NCI-H748 (cell line): ENCODE measurements around the gene VSTM2L.

Experiments
- DNase-seq: peaks from one replicate; lab custom pipeline; 2025; ENCODE audit not compliant: unreplicated experiment; lab: John Stamatoyannopoulos, UW

VSTM2L gene

DNA sequence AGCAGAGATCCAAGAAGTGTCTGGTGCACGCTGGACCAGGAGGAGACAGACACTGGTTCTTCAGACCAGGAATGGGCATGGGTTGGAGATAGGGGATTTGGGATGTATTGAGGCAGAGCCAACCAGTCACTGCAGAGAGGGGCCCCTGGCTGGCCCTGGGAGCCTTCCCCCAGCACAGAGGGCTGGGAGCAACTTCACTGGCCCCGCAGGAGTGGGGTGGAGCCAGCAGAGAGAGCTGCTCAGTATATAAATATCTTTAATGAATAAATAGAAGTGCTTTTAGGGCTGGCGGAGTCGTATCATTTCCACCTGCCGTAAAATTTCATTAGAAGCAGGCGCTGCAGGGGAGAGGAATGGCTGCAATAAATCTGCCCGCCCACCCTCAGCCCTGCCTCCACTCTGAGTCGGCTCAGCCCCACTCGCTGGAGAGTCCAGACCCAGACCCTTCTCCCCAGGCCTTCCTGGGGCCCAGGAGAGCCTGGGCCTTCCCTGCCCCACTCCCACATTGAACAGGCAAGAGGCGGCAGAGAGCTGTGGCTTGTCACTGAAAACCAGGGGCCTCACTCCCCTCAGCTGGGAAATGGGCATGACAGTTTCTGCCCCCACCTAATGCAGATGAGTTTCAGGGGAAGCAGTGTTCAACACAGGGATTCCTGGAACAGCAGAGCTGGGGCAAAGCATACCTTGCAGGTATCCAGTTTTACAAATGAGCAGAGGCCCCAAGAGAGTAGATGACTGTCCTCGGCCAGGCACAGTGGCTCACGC, 23.9 kb upstream of the VSTM2L start:
- DNase-seq: peak; percentile 30

DNA sequence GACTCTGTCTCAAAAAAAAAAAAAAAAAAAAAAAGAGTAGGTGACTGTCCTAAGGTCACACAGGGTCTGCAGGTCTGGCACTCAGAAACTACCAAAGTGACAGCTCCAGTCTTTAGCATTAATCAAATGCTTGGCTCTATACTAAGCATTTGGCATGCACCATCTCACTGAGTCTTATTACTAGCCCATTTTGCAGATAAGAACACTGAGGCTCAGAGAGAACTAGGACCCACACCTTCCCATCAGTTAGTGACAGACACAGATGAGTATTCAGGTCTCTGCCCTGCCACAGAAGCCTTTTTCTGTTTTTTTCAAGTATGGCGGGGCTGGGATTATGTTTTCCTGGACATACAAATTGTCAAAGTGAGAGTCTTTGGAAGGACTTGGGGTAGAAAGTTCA, 23.1 kb upstream of the VSTM2L start:
- DNase-seq: no peak

DNA sequence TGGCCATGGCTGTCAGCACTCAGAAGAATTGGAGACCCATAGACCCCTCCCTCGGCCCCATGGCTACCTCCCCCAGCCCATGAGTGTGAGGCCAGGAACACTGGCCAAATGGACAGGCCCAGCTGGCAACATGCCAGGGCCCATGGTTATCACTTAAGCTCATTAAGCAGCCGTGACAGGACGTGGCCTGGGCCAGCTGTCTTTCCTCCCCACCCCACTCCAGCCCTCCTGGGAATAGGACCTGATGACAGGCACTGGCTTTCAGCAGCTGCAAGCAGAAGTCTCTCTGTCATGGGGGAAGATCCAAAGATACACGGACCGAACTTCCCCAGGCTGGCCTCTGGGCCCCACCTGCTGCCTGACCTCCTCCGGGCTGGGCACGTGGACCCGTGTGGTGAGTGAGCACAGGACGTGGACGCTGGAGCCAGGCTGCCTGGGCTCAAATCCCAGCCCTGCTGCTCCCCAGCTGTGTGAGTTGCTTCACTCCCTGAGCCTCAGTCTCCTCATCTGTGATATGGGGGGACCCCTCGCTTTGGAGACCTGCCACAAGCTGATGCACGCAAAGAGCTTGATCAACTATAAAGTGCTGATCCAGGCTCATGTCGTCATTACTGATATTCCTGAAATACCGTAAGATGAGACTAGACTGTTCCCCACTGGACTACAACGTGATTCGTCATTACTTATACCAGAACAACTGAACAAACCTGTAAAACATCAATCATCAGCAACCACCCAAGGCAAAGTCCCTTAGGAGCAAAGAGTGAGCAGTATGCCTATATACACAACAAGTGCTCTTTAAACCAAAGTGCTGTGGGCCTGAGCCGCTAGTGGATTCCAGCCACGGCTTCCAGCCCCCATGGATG, 22.0 kb upstream of the VSTM2L start:
- DNase-seq: peak; percentile 81

DNA sequence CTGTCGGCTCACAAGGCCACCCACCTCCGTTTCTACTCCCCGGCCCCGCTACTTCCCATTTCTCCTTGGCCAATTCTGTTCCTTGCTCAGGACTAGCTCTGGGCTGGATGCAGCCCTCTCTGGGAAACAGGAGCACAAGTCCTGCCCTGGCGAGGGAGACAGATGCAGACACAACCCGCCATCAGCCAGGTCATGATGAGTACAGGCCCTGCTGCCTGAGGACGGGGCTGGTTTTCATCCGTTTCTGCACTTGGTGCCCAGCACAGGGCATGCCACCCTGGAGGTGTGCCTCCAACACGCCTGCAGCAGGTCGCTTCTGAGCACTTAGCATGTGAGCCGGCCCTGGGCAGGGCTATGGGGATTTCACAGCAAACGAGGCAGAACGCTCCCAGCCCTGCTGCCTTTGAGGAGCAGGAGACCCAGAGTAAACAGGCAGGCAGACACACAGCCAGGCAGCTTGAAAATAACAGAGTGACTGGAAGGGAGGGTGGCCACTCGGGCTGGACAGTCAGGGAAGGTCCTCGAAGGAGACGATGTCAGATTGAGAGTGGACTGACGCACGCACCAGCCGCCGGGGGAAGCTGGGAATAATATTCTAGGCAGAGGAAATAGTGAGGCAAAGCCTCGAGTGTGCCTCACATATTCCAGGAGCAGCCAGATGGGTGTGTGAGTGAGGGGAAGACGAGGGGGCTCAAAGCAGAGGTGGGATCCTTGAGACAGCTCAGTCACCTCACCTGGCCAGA, 21.2 kb upstream of the VSTM2L start:
- no peak for DNase-seq

DNA sequence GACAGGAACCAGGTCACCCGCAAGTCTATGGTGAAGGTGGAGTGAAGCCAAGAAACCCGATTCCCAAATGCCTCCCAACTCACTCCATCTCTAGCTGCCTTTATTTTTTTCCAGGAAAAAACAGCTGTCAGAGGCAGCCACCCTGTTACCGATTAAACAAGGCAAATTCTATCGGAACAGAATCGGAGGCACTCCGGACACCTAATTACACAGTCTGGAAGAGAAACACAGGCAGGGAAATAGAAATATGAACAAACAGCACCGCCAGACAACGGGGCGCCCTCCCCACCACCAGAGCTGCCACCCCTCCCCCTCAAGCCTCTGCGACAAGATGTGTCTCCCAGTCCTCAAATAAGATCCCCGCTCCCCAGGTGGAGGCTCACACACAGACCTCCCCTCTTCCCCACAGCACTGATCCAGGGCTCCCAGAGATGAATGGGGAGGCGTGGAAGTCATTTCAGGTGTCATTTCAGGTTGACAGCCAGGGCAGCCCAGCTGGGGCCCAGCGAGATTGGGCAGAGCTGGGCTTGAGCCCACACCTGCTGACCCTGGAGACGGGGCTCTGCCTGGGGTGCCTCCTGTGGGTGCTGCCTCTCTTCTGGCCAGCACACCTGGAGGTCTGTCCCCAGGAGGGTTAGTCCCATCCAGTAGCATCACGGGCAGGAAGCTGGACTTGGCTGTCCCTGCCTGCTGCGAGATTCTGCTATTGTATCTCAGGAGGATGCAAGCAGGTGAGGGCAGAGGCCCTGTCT, 19.8 kb upstream of the VSTM2L start:
- DNase-seq: no peak

DNA sequence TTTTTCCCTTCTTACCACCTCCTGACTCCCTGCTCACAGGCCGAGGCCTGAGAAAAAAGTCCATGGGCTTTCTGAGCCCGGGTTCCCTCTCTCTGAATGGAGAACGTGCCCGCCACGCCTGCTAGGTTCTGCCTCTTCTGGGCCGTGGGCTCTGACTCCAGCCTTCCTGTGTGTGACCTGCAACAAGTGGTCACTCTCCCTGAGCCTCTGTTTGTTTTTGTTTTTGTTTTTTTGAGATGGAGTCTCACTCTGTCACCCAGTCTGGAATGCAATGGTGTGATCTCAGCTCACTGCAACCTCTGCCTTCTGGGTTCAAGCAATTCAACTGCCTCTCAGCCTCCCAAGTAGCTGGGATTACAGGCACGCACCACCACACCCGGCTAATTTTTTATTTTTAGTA, 17.9 kb upstream of the VSTM2L start:
- DNase-seq: no peak

DNA sequence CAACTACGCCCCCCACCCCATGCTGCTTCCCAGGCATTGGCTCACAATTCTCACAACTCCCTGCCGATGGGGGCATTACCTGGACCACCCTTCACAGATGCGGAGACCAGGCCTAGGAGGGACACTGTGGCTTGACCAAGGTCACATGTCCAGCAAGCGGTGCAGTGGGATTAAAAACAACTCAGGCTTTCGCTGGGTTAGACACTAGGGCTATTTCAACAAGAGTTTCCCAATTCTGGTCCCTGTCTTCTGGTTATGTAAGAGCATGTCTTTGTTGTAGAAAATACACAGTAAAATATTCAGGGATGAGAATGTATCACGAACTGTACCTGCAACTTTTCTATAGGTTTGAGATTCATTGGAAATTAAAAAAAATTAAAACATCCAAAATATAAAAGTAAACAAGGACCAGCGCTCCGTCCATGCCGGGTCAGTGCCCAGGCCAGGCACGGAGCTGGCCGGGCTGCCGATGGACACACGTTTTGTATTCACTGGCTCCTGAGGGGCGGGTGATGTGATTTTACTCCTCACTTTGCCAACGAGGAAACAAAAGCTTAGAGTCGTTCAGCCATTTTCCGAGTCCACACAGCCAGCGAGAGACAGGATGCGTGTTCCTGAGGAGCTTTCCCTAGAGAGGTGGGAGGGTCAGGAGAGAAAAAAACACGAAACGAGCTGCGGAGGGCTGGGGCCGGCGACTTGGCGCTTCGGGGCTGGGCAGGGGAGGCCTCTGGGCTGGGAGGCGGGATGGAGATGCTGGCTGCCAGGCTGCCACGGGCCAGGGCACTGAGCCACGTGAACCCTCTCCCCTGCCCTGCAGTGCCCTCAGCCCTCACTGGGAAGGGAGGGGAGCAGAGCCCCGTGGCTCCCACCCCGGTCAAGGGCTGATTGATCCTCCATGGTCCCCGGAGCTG, 17.1 kb upstream of the VSTM2L start:
- DNase-seq: no peak

DNA sequence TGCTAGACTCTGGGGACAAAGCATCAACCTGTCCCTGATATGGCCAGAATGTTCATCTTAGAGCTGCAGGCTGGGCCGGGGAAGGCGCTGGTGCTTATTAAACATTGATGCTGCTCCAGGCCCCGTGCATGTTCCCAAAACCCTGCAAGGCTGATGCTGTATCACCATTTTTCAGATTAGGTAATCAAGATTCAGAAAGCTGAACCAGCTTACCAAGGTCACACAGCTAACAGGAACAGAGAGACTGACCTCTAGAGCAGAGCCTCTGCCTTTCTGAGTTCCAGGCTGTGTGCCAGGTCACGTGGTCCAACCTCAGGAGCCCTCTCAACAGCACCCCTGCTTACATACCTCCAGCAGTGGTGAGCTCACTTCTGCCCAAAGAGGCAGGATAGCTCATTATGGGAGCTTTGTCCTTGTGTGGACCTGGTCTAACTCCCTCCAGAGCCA, 16.1 kb upstream of the VSTM2L start:
- DNase-seq: no peak

DNA sequence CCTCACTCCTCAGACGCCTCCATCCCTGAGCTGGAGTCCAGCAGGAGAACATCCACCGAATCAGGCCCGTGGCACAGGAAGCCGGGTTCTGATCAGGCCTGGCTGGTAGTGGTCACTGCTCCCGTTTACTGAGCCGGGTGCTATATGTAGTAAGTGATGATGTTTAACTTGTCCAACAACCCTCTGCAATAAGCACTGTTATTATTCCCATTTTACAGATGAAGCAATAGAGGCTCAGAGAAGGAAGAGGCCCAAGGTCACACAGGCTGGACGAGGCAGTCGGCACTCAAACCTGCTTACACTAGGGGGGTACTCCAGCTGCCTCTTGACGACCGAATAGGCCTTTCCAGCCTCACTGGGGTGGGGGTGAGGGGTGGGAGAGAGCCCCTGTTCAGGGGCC, 14.3 kb upstream of the VSTM2L start:
- DNase-seq: no peak

DNA sequence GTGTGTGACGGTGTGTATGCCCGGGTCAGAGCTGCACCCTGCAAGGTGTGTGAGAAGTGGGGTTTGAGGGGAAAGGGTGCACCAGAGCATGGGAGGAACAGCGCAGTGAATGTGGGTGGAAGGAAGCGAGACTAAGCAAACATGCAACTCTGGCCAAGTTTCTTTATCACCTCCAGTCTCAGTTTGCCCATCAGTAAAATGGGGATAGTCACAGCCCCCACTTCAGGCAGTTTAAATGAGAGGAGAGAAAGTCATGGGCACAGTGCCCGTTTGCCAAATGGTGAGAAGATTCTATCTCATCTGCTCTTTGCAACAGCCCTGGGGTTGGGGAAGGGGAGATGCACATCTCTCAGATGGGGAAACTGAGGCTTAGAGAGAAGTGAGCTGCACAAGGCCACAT, 12.8 kb upstream of the VSTM2L start:
- no peak for DNase-seq

DNA sequence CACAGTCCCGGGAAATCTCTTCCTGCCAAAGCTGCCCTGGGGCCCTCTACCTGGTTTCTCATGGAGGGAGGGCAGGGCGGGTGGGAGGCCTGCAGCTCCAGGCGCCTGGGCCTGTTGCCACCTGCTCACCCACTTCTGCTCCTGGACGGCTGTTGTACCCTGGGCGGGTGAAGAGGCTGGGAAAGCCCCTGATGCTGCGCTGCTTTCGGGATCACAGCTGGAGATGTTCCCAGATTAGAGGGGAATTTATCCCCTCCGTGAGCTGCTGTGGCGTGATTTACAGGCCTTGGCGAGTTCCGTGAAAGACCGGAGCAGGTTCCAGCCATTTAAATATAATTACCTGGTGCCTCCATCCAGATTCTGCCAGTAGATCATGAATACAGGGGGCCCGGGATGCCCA, 12.3 kb upstream of the VSTM2L start:
- peak; percentile 14 for DNase-seq

DNA sequence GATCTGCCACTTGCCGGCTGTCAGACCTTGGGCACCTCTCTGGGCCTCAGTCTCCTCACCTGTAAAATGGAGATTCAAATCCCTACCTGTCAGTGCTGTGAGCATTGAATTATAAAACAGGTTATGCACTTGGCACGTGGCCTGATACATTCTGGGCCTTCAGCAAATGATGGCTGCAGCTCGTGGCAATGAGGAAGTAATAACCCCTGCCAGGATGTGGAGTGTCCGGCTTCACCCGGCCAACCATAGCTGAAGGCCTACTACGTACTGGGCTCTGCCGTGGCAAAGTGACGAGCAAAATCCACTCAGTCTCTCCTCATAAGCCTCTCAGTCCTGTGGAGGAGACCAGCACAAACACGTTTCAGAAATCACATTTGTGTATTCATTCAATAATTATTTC, 10.9 kb upstream of the VSTM2L start:
- DNase-seq: no peak

DNA sequence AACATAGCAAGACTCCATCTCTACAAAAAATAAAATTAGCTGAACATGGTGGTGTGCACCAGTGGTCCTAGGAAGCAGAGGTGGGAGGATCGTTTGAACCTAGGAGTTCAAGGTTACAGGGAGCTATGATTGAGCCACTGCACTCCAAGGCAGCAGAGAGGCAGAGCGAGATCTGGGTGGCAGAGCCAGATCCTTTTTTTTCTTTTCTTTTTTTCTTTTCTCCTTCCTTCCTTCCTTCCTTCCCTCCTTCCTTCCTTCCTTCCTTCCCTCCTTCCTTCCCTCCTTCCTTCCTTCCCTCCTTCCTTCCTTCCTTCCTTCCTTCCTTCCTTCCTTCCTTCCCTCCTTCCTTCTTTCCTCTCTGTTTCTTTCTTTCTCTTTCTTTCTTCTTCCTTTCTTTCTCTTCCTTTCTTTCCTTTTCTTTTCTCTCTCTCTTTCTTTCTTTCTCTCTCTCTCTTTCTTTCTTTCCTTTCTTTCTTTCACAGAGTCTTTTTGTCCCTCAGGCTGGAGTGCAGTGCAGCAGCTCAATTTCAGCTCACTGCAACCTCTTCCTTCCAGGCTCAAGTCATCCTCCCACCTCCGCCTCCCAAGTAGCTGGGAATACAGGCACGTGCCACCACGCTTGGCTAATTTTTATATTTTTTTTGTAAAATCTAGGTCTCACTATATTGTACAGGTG, 9.2 kb upstream of the VSTM2L start:
- DNase-seq: no peak

DNA sequence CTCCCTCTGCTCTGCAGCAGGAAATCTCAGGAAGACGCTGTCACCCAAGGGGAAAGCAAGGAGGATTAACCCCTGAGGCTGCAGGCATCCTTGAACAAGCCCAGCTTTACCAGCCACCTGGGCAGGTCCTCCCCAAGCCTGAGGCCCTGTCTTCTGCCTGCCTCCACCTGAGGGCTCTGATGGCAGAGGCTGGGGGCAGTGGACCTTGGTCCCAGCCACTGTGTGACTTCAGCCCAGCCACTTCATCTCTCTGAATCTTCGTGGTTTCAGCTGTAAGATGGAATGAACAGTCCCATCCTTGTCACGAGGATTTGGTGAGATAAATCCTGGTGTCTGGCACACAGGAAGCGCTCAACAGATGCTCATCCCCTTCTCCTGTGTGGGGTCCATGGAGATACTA, 8.5 kb upstream of the VSTM2L start:
- DNase-seq: no peak

DNA sequence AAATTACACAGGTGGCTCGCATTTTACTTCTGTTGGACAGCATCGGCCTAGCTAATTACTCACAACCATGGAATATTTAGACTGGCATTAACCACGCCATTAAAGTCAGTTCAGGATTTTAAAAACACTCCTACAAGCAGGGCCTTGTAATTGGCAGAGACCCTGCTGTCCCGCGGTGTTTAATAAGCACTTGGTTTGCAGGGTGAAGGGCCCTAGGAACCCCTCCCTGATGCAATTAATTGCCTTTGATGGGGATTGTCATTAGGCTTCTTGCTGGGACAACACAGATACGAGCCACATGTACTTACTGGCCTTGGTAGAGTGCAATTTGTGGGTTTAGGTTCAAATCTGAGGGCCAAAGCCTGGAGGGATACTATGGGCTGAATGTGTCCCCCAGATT, 7.8 kb upstream of the VSTM2L start:
- DNase-seq: peak; percentile 73

DNA sequence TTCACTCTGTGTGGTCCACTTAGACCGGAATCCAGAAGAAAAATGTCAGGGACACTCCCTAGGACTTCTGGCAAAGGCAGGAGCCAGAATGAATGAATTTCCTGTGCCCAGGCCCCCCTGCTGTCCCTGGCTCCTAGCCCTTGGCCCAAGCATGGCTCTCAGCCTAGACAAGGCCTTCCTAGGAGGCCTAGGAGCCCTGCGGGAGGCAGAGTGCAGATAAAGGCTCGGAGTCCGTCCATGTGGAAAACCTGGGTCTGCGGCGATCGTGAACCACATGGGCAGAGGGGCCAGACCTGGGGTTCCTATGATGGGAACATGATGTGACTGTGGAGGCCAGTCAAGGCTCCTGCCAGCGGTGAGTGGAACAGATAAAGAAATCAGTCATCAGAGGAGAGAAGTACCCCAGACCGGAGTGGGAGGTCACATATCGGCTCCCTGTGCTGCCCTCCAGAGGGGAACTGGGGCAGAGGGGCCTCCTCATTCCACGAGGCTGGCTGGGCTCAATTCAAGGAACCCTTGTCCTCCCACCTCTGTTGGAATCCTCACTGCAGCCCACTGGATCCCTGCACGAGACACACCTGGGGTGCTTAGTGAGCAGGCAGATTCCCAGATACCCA, 5.9 kb upstream of the VSTM2L start:
- DNase-seq: peak; percentile 16

DNA sequence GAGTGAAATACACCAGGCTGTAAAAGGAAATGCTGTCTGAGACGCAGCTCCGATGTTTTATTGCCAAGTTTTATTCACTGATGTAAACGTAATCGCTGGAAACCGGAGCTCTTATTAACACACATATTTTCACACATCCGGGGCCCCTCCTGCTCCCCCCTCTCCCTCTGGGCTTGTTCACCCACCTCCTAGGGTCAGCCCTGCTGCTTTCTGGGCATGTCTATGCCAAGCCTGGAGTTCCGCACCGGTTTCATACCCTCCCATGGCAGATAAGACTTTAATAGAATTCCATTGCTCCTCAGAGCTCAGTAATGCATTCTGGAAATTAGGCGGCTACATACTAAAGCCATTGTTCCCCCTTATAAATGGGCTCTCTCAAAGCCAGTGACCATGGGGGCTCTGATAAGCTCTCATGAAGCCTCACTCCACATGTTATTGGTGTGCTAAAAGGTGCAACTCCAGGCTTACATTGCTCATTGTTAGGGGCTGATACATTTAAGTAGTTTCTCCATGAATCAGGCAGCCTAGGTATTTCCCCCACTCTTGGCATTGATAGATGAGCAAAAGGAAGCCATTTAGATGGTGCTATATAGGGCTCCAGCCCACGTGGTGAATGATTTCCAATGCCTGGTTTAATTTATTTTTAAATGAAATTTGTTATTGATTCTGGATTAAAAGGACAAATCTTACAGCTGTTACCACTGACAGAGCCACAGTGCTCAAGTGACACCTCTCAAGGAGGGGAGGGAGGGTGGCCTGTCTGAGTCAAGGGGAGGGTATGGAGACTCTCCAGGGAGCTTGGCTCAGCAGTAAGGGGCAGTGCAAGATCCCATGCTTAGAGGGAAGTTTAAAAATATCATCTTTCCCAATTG, 4.5 kb upstream of the VSTM2L start:
- DNase-seq: no peak
